NOMO-1 (cell line): ENCODE data around the gene PLEKHH2.

Experiments used
- DNase-seq, 2 experiments: peaks; one replicate each; lab custom pipeline; 2025; ENCODE audit not compliant: unreplicated experiment in 2 of 2; lab: John Stamatoyannopoulos, UW

PLEKHH2 gene

GRCh38 chr2:43803113-43803512 is 166.1 kb downstream of the PLEKHH2 start:
- no peak for DNase-seq

- no peak for DNase-seq
Measured at GRCh38 chr2:43806719-43807031, 169.6 kb downstream of the PLEKHH2 start.

- no peak for DNase-seq
Measured at GRCh38 chr2:43810452-43810851, 173.4 kb downstream of the PLEKHH2 start.

GRCh38 chr2:43810888-43811287 is 173.8 kb downstream of the PLEKHH2 start:
- no peak for DNase-seq

- DNase-seq, result no peak
Measured at GRCh38 chr2:43812006-43812405, 174.9 kb downstream of the PLEKHH2 start.

GRCh38 chr2:43812947-43813346 is 175.9 kb downstream of the PLEKHH2 start:
- DNase-seq, result no peak

GRCh38 chr2:43814711-43815110 is 177.7 kb downstream of the PLEKHH2 start:
- no peak for DNase-seq
